IMR-90 (cell line): ENCODE measurements around the gene ADCY9. TPM values are rescaled to one million over a fixed set of nuclear protein-coding genes. Genes with fewer than 3 reads are reported as not detected.

Experiments used
- ATAC-seq: fragments of 200-7000 bp; cut with Tn5 transposase; 2 replicates; pipeline ENCODE4 v1.9.1; 2020; ENCODE audit warnings: low read depth, mild to moderate bottlenecking, moderate library complexity
- BruUV-seq: library from RNA; stranded (reverse); fragments of 400-500 nt; replicated peaks from 2 replicates; lab custom pipeline; 2021; lab: Mats Ljungman, UMichigan
- CTCF ChIA-PET: fragments of 300-600 bp; formaldehyde crosslinking; extraction: SDS; loops from one replicate; lab custom pipeline; 2021; ENCODE audit warnings: antibody characterized with exemption; lab: Yijun Ruan, JAX
- POLR2A ChIA-PET: fragments of 300-600 bp; sonication (Branson Sonifier 250); formaldehyde crosslinking; loops from one replicate; lab custom pipeline; 2022; ENCODE audit warnings: antibody characterized with exemption; ENCODE audit not compliant: unreplicated experiment; lab: Charles Lee
- DNase-seq: peaks from one replicate; pipeline ENCODE4 v3.0.0; 2013
- H2AFZ ChIP-seq: replicated peaks from 2 replicates; pipeline ENCODE3; 2013; ENCODE audit warnings: low read length, mild to moderate bottlenecking; ENCODE audit not compliant: poor library complexity
- H2AK5ac ChIP-seq: 2 replicates; pipeline ENCODE4 v1.6.1; 2013; ENCODE audit warnings: low read depth, low read length, inconsistent platforms
- H2AK9ac ChIP-seq: replicated peaks from 2 replicates; pipeline ENCODE3; 2013; ENCODE audit warnings: mild to moderate bottlenecking, low read depth, low read length, moderate library complexity; ENCODE audit not compliant: poor library complexity
- H2BK120ac ChIP-seq: 2 replicates; pipeline ENCODE4 v1.6.1; 2013; ENCODE audit warnings: low read depth, low read length, inconsistent platforms
- H2BK15ac ChIP-seq: 3 replicates; pipeline ENCODE4 v1.6.1; 2013; ENCODE audit warnings: low read depth, low read length, inconsistent platforms
- H2BK20ac ChIP-seq: 2 replicates; pipeline ENCODE4 v1.6.1; 2013; ENCODE audit warnings: low read depth, mild to moderate bottlenecking, inconsistent platforms, low read length, moderate library complexity
- H2BK5ac ChIP-seq: 2 replicates; pipeline ENCODE4 v1.6.1; 2013; ENCODE audit warnings: mild to moderate bottlenecking, low read depth, low read length, inconsistent platforms; ENCODE audit not compliant: poor library complexity, severe bottlenecking
- H3K14ac ChIP-seq: replicated peaks from 2 replicates; pipeline ENCODE4 v1.6.1; 2013; ENCODE audit warnings: low read depth, low read length, inconsistent platforms
- H3K18ac ChIP-seq: 2 replicates; pipeline ENCODE4 v1.6.1; 2013; ENCODE audit warnings: low read depth, low read length, control low read depth
- H3K23ac ChIP-seq: 2 replicates; pipeline ENCODE4 v1.6.1; 2013; ENCODE audit warnings: low read depth, low read length, inconsistent platforms
- H3K27ac ChIP-seq: 2 replicates; pipeline ENCODE4 v1.5.1; 2013; ENCODE audit warnings: mild to moderate bottlenecking, control low read depth, low read length; ENCODE audit not compliant: insufficient read depth
- H3K27me3 ChIP-seq: 2 replicates; pipeline ENCODE4 v1.6.1; 2013; ENCODE audit warnings: low read length; ENCODE audit not compliant: control insufficient read depth, insufficient read depth
- H3K36me3 ChIP-seq: 2 replicates; pipeline ENCODE4 v1.6.1; 2013; ENCODE audit warnings: low read length, mixed read lengths; ENCODE audit not compliant: control insufficient read depth, insufficient read depth
- H3K4ac ChIP-seq: 2 replicates; pipeline ENCODE4 v1.6.1; 2013; ENCODE audit warnings: low read depth, low read length, inconsistent platforms
- H3K4me1 ChIP-seq: 2 replicates; pipeline ENCODE4 v1.6.1; 2013; ENCODE audit warnings: low read length, mixed read lengths; ENCODE audit not compliant: control insufficient read depth, insufficient read depth
- H3K4me2 ChIP-seq: 2 replicates; pipeline ENCODE4 v1.6.1; 2013; ENCODE audit warnings: low read depth, mild to moderate bottlenecking, control low read depth, low read length, moderate library complexity
- H3K4me3 ChIP-seq: 2 replicates; pipeline ENCODE4 v1.5.1; 2013; ENCODE audit warnings: low read depth, mild to moderate bottlenecking, control low read depth, low read length, moderate library complexity; ENCODE audit not compliant: insufficient read depth
- H3K56ac ChIP-seq: 2 replicates; pipeline ENCODE4 v1.6.1; 2013; ENCODE audit warnings: low read length, inconsistent platforms; ENCODE audit not compliant: insufficient read depth; ENCODE audit errors: extremely low read depth
- H3K79me1 ChIP-seq, 2 experiments: 2 replicates each; pipeline ENCODE4 v1.6.1; 2013; ENCODE audit warnings: low read length in 2 of 2, inconsistent platforms in 1 of 2, low read depth in 1 of 2
- H3K9ac ChIP-seq: 2 replicates; pipeline ENCODE4 v1.6.1; 2013; ENCODE audit warnings: low read depth, low read length, control low read depth
- H3K9me1 ChIP-seq: 2 replicates; pipeline ENCODE4 v1.6.1; 2013; ENCODE audit warnings: low read length, inconsistent platforms; ENCODE audit not compliant: insufficient read depth
- H3K9me3 ChIP-seq: 2 replicates; pipeline ENCODE4 v1.6.1; 2013; ENCODE audit warnings: low read length; ENCODE audit not compliant: control insufficient read depth, insufficient read depth
- H4K20me1 ChIP-seq: 2 replicates; pipeline ENCODE4 v1.6.1; 2013; ENCODE audit warnings: low read length, inconsistent platforms; ENCODE audit not compliant: insufficient read depth
- H4K5ac ChIP-seq: 2 replicates; pipeline ENCODE4 v1.6.1; 2013; ENCODE audit warnings: mild to moderate bottlenecking, low read depth, low read length, control low read depth
- H4K8ac ChIP-seq, 2 experiments: 2 replicates each; pipeline ENCODE4 v1.6.1; 2013; ENCODE audit warnings: low read depth in 2 of 2, low read length in 2 of 2, control low read depth in 1 of 2, inconsistent platforms in 1 of 2
- H4K91ac ChIP-seq: 2 replicates; pipeline ENCODE4 v1.6.1; 2013; ENCODE audit warnings: low read depth, low read length, inconsistent platforms; ENCODE audit not compliant: insufficient read depth
- BHLHE40 ChIP-seq: fragments of 150-350 bp; IDR thresholded peaks from 2 replicates; pipeline ENCODE4 v1.6.1; 2016; ENCODE audit warnings: mild to moderate bottlenecking, low read depth, low read length
- CEBPB ChIP-seq: IDR thresholded peaks from 2 replicates; pipeline ENCODE4 v1.6.1; 2012; ENCODE audit warnings: low read depth, low read length, improper control_type of control experiment
- CHD1 ChIP-seq: IDR thresholded peaks from 2 replicates; pipeline ENCODE4 v1.6.1; 2012; ENCODE audit warnings: low read depth, low read length, improper control_type of control experiment
- CTCF ChIP-seq: conservative IDR thresholded peaks from 2 replicates; pipeline ENCODE4 v1.5.1; 2012; ENCODE audit warnings: mild to moderate bottlenecking, low read depth, low read length, improper control_type of control experiment
- MAZ ChIP-seq: IDR thresholded peaks from 2 replicates; pipeline ENCODE4 v1.6.1; 2012; ENCODE audit warnings: low read depth, mild to moderate bottlenecking, low read length, improper control_type of control experiment, moderate library complexity, borderline replicate concordance
- MXI1 ChIP-seq: IDR thresholded peaks from 2 replicates; pipeline ENCODE4 v1.6.1; 2012; ENCODE audit warnings: low read depth, mild to moderate bottlenecking, low read length, moderate library complexity, borderline replicate concordance
- RCOR1 ChIP-seq: IDR thresholded peaks from 2 replicates; pipeline ENCODE4 v1.6.1; 2012; ENCODE audit warnings: mild to moderate bottlenecking, low read length, improper control_type of control experiment; ENCODE audit not compliant: insufficient replicate concordance
- RFX5 ChIP-seq: IDR thresholded peaks from 2 replicates; pipeline ENCODE4 v1.8.0; 2012; ENCODE audit warnings: low read depth, mild to moderate bottlenecking, low read length, moderate library complexity
- SMC3 ChIP-seq: fragments of 150-350 bp; IDR thresholded peaks from 2 replicates; pipeline ENCODE4 v1.6.1; 2016; ENCODE audit warnings: low read depth, mild to moderate bottlenecking, antibody characterized with exemption, low read length, moderate library complexity
- USF2 ChIP-seq: fragments of 150-350 bp; IDR thresholded peaks from 2 replicates; pipeline ENCODE4 v1.6.1; 2017; ENCODE audit warnings: mild to moderate bottlenecking, antibody characterized with exemption, low read length, low read depth
- WGBS, 2 experiments: methylation state at CpG; one replicate each; pipeline versions ENCODE4 v1.1.5 to v1.1.7; 2013; ENCODE audit warnings: missing lambda C conversion rate in 2 of 2; ENCODE audit not compliant: insufficient read length in 1 of 2; ENCODE audit errors: extremely low coverage in 2 of 2; 5-methylcytosine and 5-hydroxymethylcytosine counted together
- dilution Hi-C: fragments of 300-500 bp; cut with HindIII; formaldehyde crosslinking; loops from one replicate; pipeline ENCODE4 v1.14.3; 2018; ENCODE audit warnings: low sequenced_read_pairs; ENCODE audit not compliant: unreplicated experiment
- in situ Hi-C: fragments of 300-500 bp; cut with MboI; formaldehyde crosslinking; loops from 3 replicates; pipeline ENCODE4 v1.14.3; 2019; ENCODE audit warnings: low sequenced_read_pairs, inconsistent platforms, mixed read lengths
- intact Hi-C: fragments of 100-400 bp; cut with micrococcal nuclease; formaldehyde crosslinking; loops from 2 replicates; pipeline ENCODE4 v1.10.0; 2022
- polyA plus RNA-seq, 3 experiments: library from polyadenylated mRNA; depleted of rRNA; stranded (reverse); fragments of >200 nt; gene quantifications; 2 replicates each; pipeline ENCODE4 v1.2.3, GENCODE V29; 2012; ENCODE audit warnings: low replicate concordance in 1 of 3
- total RNA-seq: library from RNA; depleted of rRNA; stranded (reverse); fragments of >200 nt; gene quantifications from 2 replicates; pipeline ENCODE4 v1.2.3, GENCODE V29; 2012

The ADCY9 gene
- total and polyA plus RNA-seq, 2 of the 4 experiments (the other 2 are of a cell fraction) = 5.4 to 12.5 TPM

- Histone ChIP-seq H2AFZ (peak overlapping the region; percentile 34), H2AK9ac (peak overlapping the region; percentile 15), H3K27me3 (no peaks in the 10 kb centered on the region), H3K4ac (peak overlapping the region; percentile 97), H3K79me1 (peaks cover 36 to 82% of the 10 kb centered on the region in 2 experiments), H3K18ac (peak overlapping the region; percentile 12), H3K56ac (no peak overlapping the region), H2BK20ac (peak overlapping the region; percentile 77), H2BK5ac (peak overlapping the region; percentile 50), H2AK5ac (peak overlapping the region; percentile 92), H4K5ac (peak overlapping the region; percentile 71), H2BK15ac (peak overlapping the region; percentile 98; the same call in 2 of the 3 replicates), H3K9me1 (peaks cover 22% of the 10 kb centered on the region), H4K8ac (peak overlapping the region in 1 of 2 experiments; percentile 52; a peak in 1 of 4 replicates), H3K4me1 (peaks cover 22% of the 10 kb centered on the region), H3K9ac (no peak overlapping the region), H4K20me1 (no peaks in the 10 kb centered on the region), H3K9me3 (no peaks in the 10 kb centered on the region), H4K91ac (peak overlapping the region; percentile 79), H2BK120ac (peak overlapping the region; percentile 100), H3K36me3 (no peaks in the 10 kb centered on the region), H3K27ac (peak overlapping the region; percentile 40; the same call in 1 of the 2 replicates), H3K4me3 (no peak overlapping the region), H3K14ac (peak overlapping the region; percentile 74; the same call in 1 of the 2 replicates), H3K23ac (peak overlapping the region; percentile 17; the same call in 1 of the 2 replicates), H3K4me2 (no peak overlapping the region)
- intact Hi-C loops = loop anchor here (5.0 kb wide), 1 partner anchor 41 kb away; no protein-coding TSS in a partner anchor
- WGBS, 2 experiments = 100% methylated on average over 4 of the region's 20 CpGs; no CpG with 5 or more reads in 1 of the 2 experiments
- ChIA-PET POLR2A (no interaction called here), CTCF (interaction anchor here (1.0 kb wide), 1 partner anchor 18 kb away, joined by 4 read pairs; no protein-coding TSS in a partner anchor)
- DNase-seq (no peak), ATAC-seq (no peak)
- in situ Hi-C loops = no loop called here
- BruUV-seq = no TSS peak
- no peak for TF ChIP-seq CTCF
- no peak for TF ChIP-seq USF2
- no peak for TF ChIP-seq RFX5
- TF ChIP-seq CHD1 = no peak
- TF ChIP-seq BHLHE40 = no peak
- TF ChIP-seq MAZ = no peak
- TF ChIP-seq RCOR1 = no peak
- no peak for TF ChIP-seq MXI1
- TF ChIP-seq CEBPB = no peak
- no peak for TF ChIP-seq SMC3
- dilution Hi-C loops = no loop called here
Observed at GRCh38 chr16:4011225-4011939, 104.9 kb downstream of the ADCY9 start.
